Activated gamma-delta T cell (primary cell): Measurements from ENCODE around the gene TCF7L2.
"Not testable (repeated sequence)": the region's sequence is repeated elsewhere in the genome, so short reads cannot be mapped to it uniquely, and the experiment has no call there.

Experiments used
- DNase-seq: peaks from one replicate; lab custom pipeline; 2025; lab: John Stamatoyannopoulos, UW

Gene TCF7L2

GRCh38 chr10:113047605-113047962 is 97.5 kb downstream of the TCF7L2 start:
- DNase-seq, result no peak

GRCh38 chr10:113047963-113048781 is 98.1 kb downstream of the TCF7L2 start:
- DNase-seq, result no peak

- no peak for DNase-seq
Observed at GRCh38 chr10:113049881-113050280, 99.8 kb downstream of the TCF7L2 start.

- DNase-seq, result no peak
Observed at GRCh38 chr10:113052076-113052830, 102.2 kb downstream of the TCF7L2 start.

- no peak for DNase-seq
Observed at GRCh38 chr10:113053091-113053490, 103.0 kb downstream of the TCF7L2 start.

- no peak for DNase-seq
Observed at GRCh38 chr10:113053881-113054280, 103.8 kb downstream of the TCF7L2 start.

GRCh38 chr10:113055458-113055857 is 105.4 kb downstream of the TCF7L2 start:
- DNase-seq, result no peak

GRCh38 chr10:113056030-113056429 is 106.0 kb downstream of the TCF7L2 start:
- no peak for DNase-seq

- DNase-seq, result no peak
Observed at GRCh38 chr10:113056441-113057021, 106.5 kb downstream of the TCF7L2 start.

- no peak for DNase-seq
Observed at GRCh38 chr10:113057948-113058522, 108.0 kb downstream of the TCF7L2 start.

- no peak for DNase-seq
Observed at GRCh38 chr10:113058523-113059370, 108.7 kb downstream of the TCF7L2 start.

- DNase-seq, result no peak
Observed at GRCh38 chr10:113059371-113059780, 109.3 kb downstream of the TCF7L2 start.

GRCh38 chr10:113060201-113061053 is 110.4 kb downstream of the TCF7L2 start:
- no peak for DNase-seq

- no peak for DNase-seq
Observed at GRCh38 chr10:113061054-113061430, 111.0 kb downstream of the TCF7L2 start.

GRCh38 chr10:113061557-113061956 is 111.5 kb downstream of the TCF7L2 start:
- DNase-seq, result no peak

GRCh38 chr10:113063043-113063967 is 113.3 kb downstream of the TCF7L2 start:
- DNase-seq, result no peak

- no peak for DNase-seq
Observed at GRCh38 chr10:113064039-113064438, 114.0 kb downstream of the TCF7L2 start.

- DNase-seq, result not testable (repeated sequence)
Observed at GRCh38 chr10:113066120-113066519, 116.1 kb downstream of the TCF7L2 start.

- DNase-seq, result no peak
Observed at GRCh38 chr10:113066561-113067312, 116.7 kb downstream of the TCF7L2 start.
